T-helper 2 cell treated with Interferon-gamma antibody and Interleukin-4, amounts not matched to agents 5 μg/mL and 100 μg/mL, for 36 hours (primary cell): ENCODE data around the gene PRSS27.
A peak's percentile ranks its signal among the peaks of the same experiment; 100 is the strongest.

ENCODE experiments used
- DNase-seq: peaks from one replicate; pipeline ENCODE4 v3.0.0; 2021; ENCODE audit warnings: low spot score
- H3K27ac Mint-ChIP-seq: one replicate; pipeline ENCODE4 v1.8.0; 2021; ENCODE audit warnings: mild to moderate bottlenecking, mixed read lengths
- H3K27me3 Mint-ChIP-seq: one replicate; pipeline ENCODE4 v1.8.0; 2021; ENCODE audit warnings: low read depth, mixed read lengths
- H3K36me3 Mint-ChIP-seq: one replicate; pipeline ENCODE4 v1.8.0; 2021; ENCODE audit warnings: low read depth, mixed read lengths
- H3K4me1 Mint-ChIP-seq: one replicate; pipeline ENCODE4 v1.8.0; 2021; ENCODE audit warnings: low read depth, mixed read lengths
- H3K4me3 Mint-ChIP-seq: one replicate; pipeline ENCODE4 v1.8.0; 2022; ENCODE audit warnings: mild to moderate bottlenecking, moderate library complexity, mixed read lengths
- H3K9me3 Mint-ChIP-seq: one replicate; pipeline ENCODE4 v1.8.0; 2021; ENCODE audit warnings: mixed read lengths

The PRSS27 gene

GRCh38 chr16:2757344-2757743 is 37.3 kb upstream of the PRSS27 start:
- H3K27ac Mint-ChIP-seq, result no peak overlapping the region
- H3K4me3 Mint-ChIP-seq, result no peak overlapping the region
- H3K4me1 Mint-ChIP-seq, result peaks cover 37% of the 10 kb centered on the region
- peaks cover 84% of the 10 kb centered on the region for H3K36me3 Mint-ChIP-seq
- DNase-seq, result no peak
- H3K9me3 Mint-ChIP-seq, result no peaks in the 10 kb centered on the region
- H3K27me3 Mint-ChIP-seq, result no peaks in the 10 kb centered on the region

- H3K36me3 Mint-ChIP-seq, result peaks cover 78% of the 10 kb centered on the region
- no peak overlapping the region for H3K4me3 Mint-ChIP-seq
- no peaks in the 10 kb centered on the region for H3K9me3 Mint-ChIP-seq
- peak overlapping the region; percentile 26 for H3K27ac Mint-ChIP-seq
- H3K27me3 Mint-ChIP-seq, result no peaks in the 10 kb centered on the region
- peaks cover 41% of the 10 kb centered on the region for H3K4me1 Mint-ChIP-seq
- no peak for DNase-seq
Observed at GRCh38 chr16:2756288-2757015, 36.4 kb upstream of the PRSS27 start.

DNA sequence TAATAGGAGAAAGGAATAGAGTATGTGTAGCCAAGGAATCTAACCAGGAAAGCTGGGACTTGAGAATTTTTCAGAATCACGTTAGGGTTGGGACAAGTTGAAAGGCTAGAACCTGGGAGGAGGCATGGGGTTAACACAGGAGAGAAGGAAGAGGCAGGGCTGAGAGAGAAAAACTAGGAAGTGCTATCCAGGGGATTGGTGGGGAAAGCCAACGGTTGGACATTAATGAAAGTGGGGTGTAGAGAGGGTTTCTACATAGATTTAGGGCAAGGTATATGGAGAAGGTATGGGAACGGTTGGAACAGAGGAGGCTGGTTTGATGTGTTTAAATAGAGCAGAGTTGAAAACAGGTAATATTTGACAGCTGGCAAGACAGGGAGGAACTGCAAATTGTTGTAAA is 35.1 kb upstream of the PRSS27 start:
- DNase-seq, result no peak
- H3K9me3 Mint-ChIP-seq, result no peaks in the 10 kb centered on the region
- peaks cover 49% of the 10 kb centered on the region for H3K4me1 Mint-ChIP-seq
- H3K27me3 Mint-ChIP-seq, result no peaks in the 10 kb centered on the region
- H3K36me3 Mint-ChIP-seq, result peaks cover 68% of the 10 kb centered on the region
- H3K27ac Mint-ChIP-seq, result peak overlapping the region; percentile 89
- H3K4me3 Mint-ChIP-seq, result peak overlapping the region; percentile 92

- peaks cover 47% of the 10 kb centered on the region for H3K4me1 Mint-ChIP-seq
- no peaks in the 10 kb centered on the region for H3K27me3 Mint-ChIP-seq
- peaks cover 55% of the 10 kb centered on the region for H3K36me3 Mint-ChIP-seq
- no peak for DNase-seq
- H3K27ac Mint-ChIP-seq, result peak overlapping the region; percentile 89
- H3K9me3 Mint-ChIP-seq, result no peaks in the 10 kb centered on the region
- H3K4me3 Mint-ChIP-seq, result peak overlapping the region; percentile 92
Observed at GRCh38 chr16:2753733-2754020, 33.7 kb upstream of the PRSS27 start.

DNA sequence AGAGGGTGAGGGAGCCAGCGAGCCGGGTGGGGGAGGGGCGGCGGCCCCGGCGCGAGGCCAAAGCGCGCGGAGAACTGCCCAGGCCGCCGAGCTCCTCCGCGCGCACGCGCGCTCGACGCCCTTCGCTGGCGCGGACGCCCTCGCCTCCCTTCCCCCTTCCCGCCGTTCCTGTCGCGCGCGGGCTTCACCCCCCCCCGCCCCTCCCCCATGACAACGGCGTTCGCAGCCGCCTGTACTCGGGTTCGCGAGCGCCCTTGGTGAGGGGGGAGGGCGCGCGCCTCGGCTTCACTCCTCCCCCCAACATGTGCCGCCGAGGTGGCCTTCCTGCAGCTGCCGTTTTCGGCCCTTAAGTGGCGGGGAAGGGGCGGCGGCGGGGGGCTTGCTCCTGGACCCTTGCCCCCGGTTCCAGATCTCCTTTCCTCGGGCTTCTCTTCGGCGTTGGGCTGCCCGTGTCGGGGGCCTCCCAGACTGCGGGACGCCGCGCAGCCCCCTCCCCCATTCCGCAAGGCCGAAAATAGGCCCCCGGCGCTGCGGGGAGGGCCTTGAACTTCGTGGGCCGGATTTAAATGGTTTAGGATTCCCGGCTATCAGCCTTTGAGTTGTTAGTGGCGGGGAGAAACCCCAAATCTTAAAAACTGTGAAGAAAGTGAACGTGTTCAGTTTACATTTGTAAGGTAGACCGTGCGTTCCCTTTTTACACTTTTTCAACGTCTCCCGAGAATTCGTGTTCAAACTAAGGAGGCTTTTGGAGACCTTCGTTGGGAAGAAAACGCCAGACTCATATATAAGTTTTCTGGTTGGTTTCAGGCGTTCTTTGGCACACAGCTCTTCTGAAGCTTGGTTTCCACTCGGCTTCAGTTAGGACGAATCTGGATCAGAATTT is 33.1 kb upstream of the PRSS27 start:
- H3K27ac Mint-ChIP-seq, result peak overlapping the region; percentile 97
- H3K27me3 Mint-ChIP-seq, result no peaks in the 10 kb centered on the region
- DNase-seq, result no peak
- H3K36me3 Mint-ChIP-seq, result peaks cover 50% of the 10 kb centered on the region
- peak overlapping the region; percentile 92 for H3K4me3 Mint-ChIP-seq
- H3K4me1 Mint-ChIP-seq, result peaks cover 44% of the 10 kb centered on the region
- no peaks in the 10 kb centered on the region for H3K9me3 Mint-ChIP-seq

- H3K9me3 Mint-ChIP-seq, result no peaks in the 10 kb centered on the region
- H3K27ac Mint-ChIP-seq, result peak within 1 kb of the TSS; percentile 97
- peaks cover 44% of the 10 kb centered on the region for H3K4me1 Mint-ChIP-seq
- peaks cover 42% of the 10 kb centered on the region for H3K36me3 Mint-ChIP-seq
- H3K4me3 Mint-ChIP-seq, result peak within 1 kb of the TSS; percentile 92
- no peaks in the 10 kb centered on the region for H3K27me3 Mint-ChIP-seq
- DNase-seq, result peak; percentile 96
Observed at GRCh38 chr16:2752035-2752849, 32.2 kb upstream of the PRSS27 start, which contains the start of gene SRRM2. TSS of gene SRRM2 (plus strand) at chr16:2752638. CDS start at chr16:2756365, 3,727 bp downstream.

DNA sequence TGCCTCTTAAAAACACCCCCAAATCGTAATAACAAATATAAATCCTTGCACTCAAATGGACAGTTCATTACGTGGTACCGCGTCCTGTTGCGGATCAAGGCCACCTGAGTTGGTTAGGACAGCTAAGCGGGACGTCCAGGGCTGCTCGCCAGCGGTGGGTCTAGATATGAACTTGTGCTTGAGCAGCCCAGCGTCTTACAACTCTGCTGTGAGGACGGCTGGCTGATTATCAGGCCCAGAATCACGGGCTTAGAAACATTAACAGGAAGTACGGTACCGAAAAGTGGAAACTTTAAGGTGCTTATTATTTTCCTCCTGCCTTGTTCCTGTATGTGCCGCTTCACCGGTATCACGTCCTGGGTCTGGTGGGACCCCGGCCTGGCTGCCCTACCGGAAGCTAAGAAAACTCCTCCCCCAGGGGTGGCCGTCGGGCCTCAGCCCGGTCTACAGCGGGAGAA is 31.6 kb upstream of the PRSS27 start:
- Mint-ChIP-seq H3K27me3 (no peaks in the 10 kb centered on the region), H3K4me1 (peaks cover 42% of the 10 kb centered on the region), H3K4me3 (peak overlapping the region; percentile 89), H3K9me3 (no peaks in the 10 kb centered on the region), H3K27ac (peak overlapping the region; percentile 97), H3K36me3 (peaks cover 36% of the 10 kb centered on the region)
- no peak for DNase-seq

DNA sequence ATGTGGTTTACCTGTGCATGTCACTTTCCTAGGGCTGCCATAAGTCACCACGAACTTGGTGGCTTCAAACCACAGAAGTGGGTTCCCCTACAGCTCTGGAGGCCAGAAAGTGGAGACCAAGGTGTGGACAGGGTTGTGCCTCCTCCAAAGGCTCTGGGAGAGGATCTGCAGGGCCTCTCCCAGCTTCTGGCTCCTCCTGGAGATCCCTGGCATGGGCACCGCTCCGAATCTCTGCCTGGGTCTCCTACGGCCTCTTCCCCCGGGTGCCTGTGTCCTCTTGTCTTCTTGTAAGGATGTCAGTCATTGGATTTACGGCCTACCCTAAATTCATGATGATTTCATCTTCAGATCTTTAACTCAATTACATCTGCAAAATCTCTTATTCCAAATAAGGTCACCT is 29.9 kb upstream of the PRSS27 start:
- H3K27ac Mint-ChIP-seq, result peak overlapping the region; percentile 24
- no peaks in the 10 kb centered on the region for H3K9me3 Mint-ChIP-seq

DNA sequence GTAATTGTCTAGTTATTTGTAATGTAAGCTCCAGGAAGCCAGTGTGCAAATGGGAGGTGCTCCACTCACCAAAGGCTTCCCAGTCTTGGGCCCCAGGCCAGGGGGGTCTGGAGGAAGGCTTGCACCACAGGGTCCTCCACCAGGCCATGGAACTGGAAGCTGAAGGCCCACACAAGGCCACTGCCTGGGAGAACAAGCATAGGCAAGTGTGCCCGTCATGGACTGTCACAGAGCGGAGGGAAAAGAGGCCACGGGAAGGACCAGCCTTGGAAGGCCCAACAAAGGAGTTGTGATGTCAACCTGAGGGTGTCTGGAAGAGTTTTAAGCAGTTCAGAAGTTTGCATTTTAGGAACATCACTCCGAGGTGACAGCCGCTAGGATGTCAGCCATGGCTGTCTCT is 29.5 kb upstream of the PRSS27 start:
- no peak overlapping the region for H3K27ac Mint-ChIP-seq
- H3K9me3 Mint-ChIP-seq, result no peaks in the 10 kb centered on the region
- peaks cover 18% of the 10 kb centered on the region for H3K36me3 Mint-ChIP-seq
- H3K27me3 Mint-ChIP-seq, result no peaks in the 10 kb centered on the region
- H3K4me3 Mint-ChIP-seq, result no peak overlapping the region
- no peak for DNase-seq
- H3K4me1 Mint-ChIP-seq, result peaks cover 23% of the 10 kb centered on the region

More for the DNA sequence above, 29.9 kb upstream of the PRSS27 start:
- H3K4me1 Mint-ChIP-seq, result peaks cover 28% of the 10 kb centered on the region
- no peaks in the 10 kb centered on the region for H3K27me3 Mint-ChIP-seq
- no peak for DNase-seq
- peaks cover 21% of the 10 kb centered on the region for H3K36me3 Mint-ChIP-seq
- peak overlapping the region; percentile 89 for H3K4me3 Mint-ChIP-seq

- no peaks in the 10 kb centered on the region for H3K27me3 Mint-ChIP-seq
- H3K36me3 Mint-ChIP-seq, result peaks cover 12% of the 10 kb centered on the region
- H3K9me3 Mint-ChIP-seq, result no peaks in the 10 kb centered on the region
- no peak overlapping the region for H3K27ac Mint-ChIP-seq
- H3K4me3 Mint-ChIP-seq, result no peak overlapping the region
- peaks cover 18% of the 10 kb centered on the region for H3K4me1 Mint-ChIP-seq
- no peak for DNase-seq
Observed at GRCh38 chr16:2748757-2749455, 28.9 kb upstream of the PRSS27 start.

DNA sequence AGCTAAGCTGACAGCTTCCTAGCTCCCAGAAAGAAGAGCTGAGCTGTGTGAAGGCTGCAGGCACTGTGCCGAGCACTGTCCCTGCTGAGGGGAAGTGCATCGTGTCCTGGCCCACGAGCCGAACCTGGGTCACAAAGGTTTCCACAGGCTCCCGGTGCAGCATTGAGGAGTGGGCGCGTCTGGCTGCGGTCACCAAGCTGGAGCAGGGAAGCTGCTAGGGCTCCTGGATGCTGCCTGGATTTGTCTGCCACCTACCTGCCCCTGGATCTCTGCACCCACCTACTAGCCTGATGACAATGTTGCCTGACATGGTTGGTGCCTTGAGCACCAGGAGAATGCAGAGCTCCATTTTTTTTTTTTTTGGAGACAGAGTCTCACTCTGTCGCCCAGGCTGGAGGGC is 25.9 kb upstream of the PRSS27 start:
- no peak overlapping the region for H3K27ac Mint-ChIP-seq
- DNase-seq, result no peak
- H3K4me1 Mint-ChIP-seq, result peaks cover 8% of the 10 kb centered on the region
- H3K27me3 Mint-ChIP-seq, result no peaks in the 10 kb centered on the region
- no peaks in the 10 kb centered on the region for H3K36me3 Mint-ChIP-seq
- no peaks in the 10 kb centered on the region for H3K9me3 Mint-ChIP-seq
- H3K4me3 Mint-ChIP-seq, result no peak overlapping the region

GRCh38 chr16:2745116-2745890 is 25.3 kb upstream of the PRSS27 start:
- H3K9me3 Mint-ChIP-seq, result no peaks in the 10 kb centered on the region
- no peaks in the 10 kb centered on the region for H3K27me3 Mint-ChIP-seq
- H3K4me3 Mint-ChIP-seq, result no peak overlapping the region
- H3K36me3 Mint-ChIP-seq, result no peaks in the 10 kb centered on the region
- peaks cover 7% of the 10 kb centered on the region for H3K4me1 Mint-ChIP-seq
- no peak overlapping the region for H3K27ac Mint-ChIP-seq
- no peak for DNase-seq

DNA sequence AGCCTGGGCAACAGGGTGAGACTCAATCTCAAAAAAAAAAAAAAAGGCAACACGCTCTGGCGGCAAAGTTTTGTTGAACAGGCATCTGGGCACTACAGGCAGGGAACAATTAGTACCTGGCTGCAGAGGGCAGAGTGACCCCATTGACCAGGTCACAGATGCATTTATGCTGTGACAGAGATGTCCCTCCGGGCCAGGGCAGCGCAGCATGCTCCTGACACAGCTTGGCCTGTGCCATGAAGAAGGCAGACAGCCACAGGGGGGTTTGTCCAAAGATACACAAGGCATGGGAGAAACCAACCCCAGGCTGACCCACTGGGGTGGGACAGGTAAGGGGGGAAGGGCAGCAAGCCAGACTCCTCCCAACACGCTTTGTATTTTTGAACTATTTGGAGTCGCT is 24.7 kb upstream of the PRSS27 start:
- no peaks in the 10 kb centered on the region for H3K36me3 Mint-ChIP-seq
- no peak overlapping the region for H3K27ac Mint-ChIP-seq
- H3K4me1 Mint-ChIP-seq, result peaks cover 5% of the 10 kb centered on the region
- no peak overlapping the region for H3K4me3 Mint-ChIP-seq
- H3K27me3 Mint-ChIP-seq, result no peaks in the 10 kb centered on the region
- no peak for DNase-seq
- H3K9me3 Mint-ChIP-seq, result no peaks in the 10 kb centered on the region
